HCT116 (cell line): ENCODE measurements around the gene DAGLA. TPM values are rescaled to one million over a fixed set of nuclear protein-coding genes. Genes with fewer than 3 reads are reported as not detected.

ENCODE experiments used
- ATAC-seq: fragments of 200-7000 bp; cut with Tn5 transposase; 2 replicates; pipeline ENCODE4 v1.9.1; 2020; ENCODE audit warnings: mild to moderate bottlenecking, moderate library complexity
- BruUV-seq: library from RNA; stranded (reverse); fragments of 400-500 nt; replicated peaks from 2 replicates; lab custom pipeline; 2021; lab: Mats Ljungman, UMichigan
- CTCF ChIA-PET: fragments of 300-600 bp; sonication (Branson Sonifier 250); formaldehyde crosslinking; loops from one replicate; lab custom pipeline; 2021; ENCODE audit warnings: antibody characterized with exemption; lab: Charles Lee
- POLR2A ChIA-PET: fragments of 300-600, 350-600 bp; sonication (Branson Sonifier 250); formaldehyde crosslinking; loops from one replicate; lab custom pipeline; 2021; ENCODE audit warnings: antibody characterized with exemption; lab: Charles Lee
- RAD21 ChIA-PET, 2 experiments: fragments of 300-600 bp; sonication (Branson Sonifier 250); formaldehyde crosslinking; loops; one replicate each; lab custom pipeline; 2023; ENCODE audit warnings: low total read pairs in 2 of 2; ENCODE audit not compliant: uncharacterized antibody in 2 of 2, unreplicated experiment in 2 of 2, low non-redundant PET in 1 of 2; lab: Charles Lee
- DNase-seq: peaks from one replicate; pipeline ENCODE4 v3.0.0-alpha.2; 2010; ENCODE audit warnings: low read depth, low spot score
- H2AFZ ChIP-seq: fragments of 200-600 bp; shearing (Covaris generic), sonication (generic); 2 replicates; pipeline ENCODE4 v1.6.1; 2017; ENCODE audit warnings: low read depth, mixed run types, mixed read lengths, antibody characterized with exemption, low read length; ENCODE audit not compliant: poor library complexity, severe bottlenecking
- H3K27ac ChIP-seq: 2 replicates; pipeline ENCODE4 v1.5.1; 2012; ENCODE audit warnings: low read depth, low read length
- H3K27me3 ChIP-seq: fragments of 200-600 bp; sonication (generic); 2 replicates; pipeline ENCODE4 v1.6.1; 2016; ENCODE audit warnings: mixed run types, low read length, mixed read lengths; ENCODE audit not compliant: insufficient read depth
- H3K36me3 ChIP-seq, 2 experiments: fragments of 200-500 bp in 1 of 2; fragments of 200-600 bp in 1 of 2; sonication (Bioruptor generic) in 1 of 2; sonication (generic) in 1 of 2; 2 replicates each; pipeline versions ENCODE4 v1.5.1 to v1.6.1; 2014 to 2016; ENCODE audit warnings: low read length in 2 of 2, inconsistent platforms in 1 of 2, mixed read lengths in 1 of 2, mixed run types in 1 of 2; ENCODE audit not compliant: insufficient read depth in 2 of 2, control insufficient read depth in 1 of 2
- H3K4me1 ChIP-seq, 2 experiments: fragments of 200-600 bp in 1 of 2; sonication (generic) in 1 of 2; 2 replicates each; pipeline versions ENCODE4 v1.5.1 to v1.6.1; 2012 to 2017; ENCODE audit warnings: low read length in 2 of 2, inconsistent platforms in 1 of 2, mild to moderate bottlenecking in 1 of 2, mixed read lengths in 1 of 2, mixed run types in 1 of 2, moderate library complexity in 1 of 2; ENCODE audit not compliant: insufficient read depth in 2 of 2, control insufficient read depth in 1 of 2
- H3K4me2 ChIP-seq: fragments of 200-600 bp; sonication (generic); 2 replicates; pipeline ENCODE4 v1.6.1; 2017; ENCODE audit warnings: mixed run types, low read length, mixed read lengths
- H3K4me3 ChIP-seq, 2 experiments: fragments of 200-600 bp in 1 of 2; sonication (generic) in 1 of 2; replicated peaks in 1 of 2; 2 replicates each; pipeline ENCODE4 v1.5.1; 2011 to 2016; ENCODE audit warnings: low read length in 2 of 2, control low read depth in 1 of 2, low read depth in 1 of 2, mild to moderate bottlenecking in 1 of 2, mixed read lengths in 1 of 2, mixed run types in 1 of 2
- H3K79me2 ChIP-seq: fragments of 200-600 bp; sonication (generic); 2 replicates; pipeline ENCODE4 v1.6.1; 2017; ENCODE audit warnings: mild to moderate bottlenecking, mixed run types, low read length, moderate library complexity, mixed read lengths; ENCODE audit not compliant: insufficient read depth
- H3K9ac ChIP-seq: fragments of 200-600 bp; sonication (generic); 2 replicates; pipeline ENCODE4 v1.6.1; 2016; ENCODE audit warnings: low read length, mixed read lengths
- H3K9me2 ChIP-seq: fragments of 200-600 bp; sonication (generic), shearing (Covaris generic); 2 replicates; pipeline ENCODE4 v1.6.1; 2017; ENCODE audit warnings: mixed run types, mild to moderate bottlenecking, moderate library complexity; ENCODE audit not compliant: insufficient read depth
- H3K9me3 ChIP-seq, 2 experiments: fragments of 200-500 bp in 1 of 2; fragments of 200-600 bp in 1 of 2; sonication (Bioruptor generic) in 1 of 2; sonication (generic) in 1 of 2; 2 replicates each; pipeline ENCODE4 v1.6.1; 2014 to 2017; ENCODE audit warnings: low read length in 2 of 2, mixed read lengths in 2 of 2, inconsistent platforms in 1 of 2, low read depth in 1 of 2, mild to moderate bottlenecking in 1 of 2, mixed run types in 1 of 2, moderate library complexity in 1 of 2; ENCODE audit not compliant: control insufficient read depth in 1 of 2, insufficient read depth in 1 of 2
- H4K20me1 ChIP-seq: fragments of 200-600 bp; sonication (generic), shearing (Covaris generic); 2 replicates; pipeline ENCODE4 v1.6.1; 2017; ENCODE audit warnings: mixed run types, mild to moderate bottlenecking, moderate library complexity; ENCODE audit not compliant: insufficient read depth
- CBX3 ChIP-seq: IDR thresholded peaks from 2 replicates; pipeline ENCODE4 v1.6.1; 2012; ENCODE audit warnings: low read depth
- CEBPB ChIP-seq: IDR thresholded peaks from 2 replicates; pipeline ENCODE4 v1.6.1; 2012; ENCODE audit warnings: low read depth
- EZH2phosphoT487 ChIP-seq: fragments of 200-600 bp; IDR thresholded peaks from 2 replicates; pipeline ENCODE4 v1.6.1; 2018; ENCODE audit warnings: antibody characterized with exemption, borderline replicate concordance
- FOSL1 ChIP-seq: IDR thresholded peaks from 2 replicates; pipeline ENCODE4 v1.6.1; 2012; ENCODE audit warnings: low read depth
- JUND ChIP-seq: IDR thresholded peaks from 2 replicates; pipeline ENCODE4 v1.6.1; 2012
- RAD21 ChIP-seq: IDR thresholded peaks from 2 replicates; pipeline ENCODE4 v1.6.1; 2012; ENCODE audit warnings: low read depth, mild to moderate bottlenecking
- SRF ChIP-seq: IDR thresholded peaks from 2 replicates; pipeline ENCODE4 v1.6.1; 2012; ENCODE audit warnings: low read depth
- TCF7L2 ChIP-seq: IDR thresholded peaks from 2 replicates; pipeline ENCODE4 v1.7.0; 2011; ENCODE audit warnings: borderline replicate concordance, inconsistent platforms; ENCODE audit not compliant: insufficient read depth, insufficient read length; ENCODE audit errors: extremely low read depth
- YY1 ChIP-seq: IDR thresholded peaks from 2 replicates; pipeline ENCODE4 v1.6.1; 2011; ENCODE audit warnings: low read length, low read depth, moderate library complexity, mild to moderate bottlenecking; ENCODE audit not compliant: insufficient replicate concordance; ENCODE audit errors: extremely low read depth
- ZFX ChIP-seq: fragments of 450-650 bp; IDR thresholded peaks from 2 replicates; pipeline ENCODE4 v1.6.1; 2017
- ZNF274 ChIP-seq: fragments of 200-500 bp; sonication (Bioruptor generic); IDR thresholded peaks from 2 replicates; pipeline ENCODE4 v1.6.1; 2014; ENCODE audit warnings: mild to moderate bottlenecking, low read depth, low read length, inconsistent platforms
- intact Hi-C: fragments of 100-400 bp; cut with micrococcal nuclease; formaldehyde crosslinking; loops from 2 replicates; pipeline ENCODE4 v1.10.0; 2022
- total RNA-seq: library from RNA; stranded (reverse); gene quantifications from one replicate; pipeline ENCODE4 v1.2.1, GENCODE V29; 2021; ENCODE audit not compliant: unreplicated experiment
- TF ChIP-seq, protein P1 (sequence below), 3 experiments: fragments of 200-600 bp in 1 of 3; sonication (generic) in 1 of 3; IDR thresholded peaks in 2 of 3; conservative IDR thresholded peaks in 1 of 3; 2 replicates each; pipeline ENCODE4 v1.5.1; 2012 to 2017; ENCODE audit warnings: low read depth in 2 of 3, low read length in 2 of 3, antibody characterized with exemption in 1 of 3, borderline replicate concordance in 1 of 3, control low read depth in 1 of 3, mild to moderate bottlenecking in 1 of 3, mixed read lengths in 1 of 3, mixed run types in 1 of 3, moderate library complexity in 1 of 3; ENCODE audit not compliant: insufficient read depth in 1 of 3

Gene DAGLA
- total RNA-seq, 1 experiment from 2014 or later: 2.7 TPM

DNA sequence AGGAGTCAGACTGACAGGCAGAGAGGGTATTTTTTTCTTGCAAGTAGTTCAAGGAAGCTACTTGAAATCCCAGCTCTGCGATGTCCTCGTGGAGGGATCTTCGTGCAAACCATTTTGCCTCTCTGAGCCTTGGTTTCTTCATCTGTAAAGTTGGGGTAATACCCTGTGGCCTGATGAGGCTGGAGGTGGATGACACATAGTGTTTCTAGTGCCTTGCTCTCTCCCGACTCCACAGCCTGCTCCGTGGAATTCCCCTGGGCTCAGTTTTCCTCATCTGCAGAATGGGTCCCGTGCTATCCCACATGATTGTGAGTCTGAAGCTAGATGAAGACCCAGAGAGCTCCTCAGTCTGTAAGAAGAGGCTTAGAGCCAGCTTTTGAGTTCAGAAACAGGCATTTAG lies 32.7 kb downstream of the DAGLA start:
- Histone ChIP-seq H4K20me1 (no peaks in the 10 kb centered on the region), H3K4me1 (peaks cover 0 to 2% of the 10 kb centered on the region in 2 experiments; a peak in 1 of 4 replicates), H3K9me3 (no peaks in the 10 kb centered on the region), H3K9me2 (no peaks in the 10 kb centered on the region), H3K36me3 (no peaks in the 10 kb centered on the region), H3K79me2 (no peaks in the 10 kb centered on the region), H2AFZ (no peak overlapping the region), H3K9ac (no peak overlapping the region), H3K4me2 (no peak overlapping the region), H3K4me3 (no peak overlapping the region), H3K27ac (no peak overlapping the region), H3K27me3 (no peaks in the 10 kb centered on the region)
- CTCF ChIA-PET: interaction anchor here (0.7 kb wide), 1 partner anchor 20 kb away, joined by 3 read pairs; no protein-coding TSS in a partner anchor
- RAD21 ChIA-PET: no interaction called here
- intact Hi-C loops: no loop called here
- BruUV-seq: no TSS peak
- POLR2A ChIA-PET: no interaction called here
- TF ChIP-seq RAD21: no peak
- no peak for TF ChIP-seq YY1
- TF ChIP-seq EZH2phosphoT487: no peak
- no peak for TF ChIP-seq FOSL1
- TF ChIP-seq CBX3: no peak
- TF ChIP-seq CEBPB: no peak
- TF ChIP-seq ZFX: no peak
- TF ChIP-seq ZNF274: no peak
- TF ChIP-seq, protein P1, sequence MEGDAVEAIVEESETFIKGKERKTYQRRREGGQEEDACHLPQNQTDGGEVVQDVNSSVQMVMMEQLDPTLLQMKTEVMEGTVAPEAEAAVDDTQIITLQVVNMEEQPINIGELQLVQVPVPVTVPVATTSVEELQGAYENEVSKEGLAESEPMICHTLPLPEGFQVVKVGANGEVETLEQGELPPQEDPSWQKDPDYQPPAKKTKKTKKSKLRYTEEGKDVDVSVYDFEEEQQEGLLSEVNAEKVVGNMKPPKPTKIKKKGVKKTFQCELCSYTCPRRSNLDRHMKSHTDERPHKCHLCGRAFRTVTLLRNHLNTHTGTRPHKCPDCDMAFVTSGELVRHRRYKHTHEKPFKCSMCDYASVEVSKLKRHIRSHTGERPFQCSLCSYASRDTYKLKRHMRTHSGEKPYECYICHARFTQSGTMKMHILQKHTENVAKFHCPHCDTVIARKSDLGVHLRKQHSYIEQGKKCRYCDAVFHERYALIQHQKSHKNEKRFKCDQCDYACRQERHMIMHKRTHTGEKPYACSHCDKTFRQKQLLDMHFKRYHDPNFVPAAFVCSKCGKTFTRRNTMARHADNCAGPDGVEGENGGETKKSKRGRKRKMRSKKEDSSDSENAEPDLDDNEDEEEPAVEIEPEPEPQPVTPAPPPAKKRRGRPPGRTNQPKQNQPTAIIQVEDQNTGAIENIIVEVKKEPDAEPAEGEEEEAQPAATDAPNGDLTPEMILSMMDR (IDR thresholded peaks at IDR 0.05 in 2 of 3, conservative IDR thresholded peaks at IDR 0.05 in 1 of 3; ENCODE audit: borderline replicate concordance in 1 of 3, insufficient read depth in 1 of 3, low read depth in 2 of 3, low read length in 2 of 3): no peak
- no peak for TF ChIP-seq TCF7L2
- no peak for TF ChIP-seq JUND
- no peak for TF ChIP-seq SRF
- DNase-seq (no peak), ATAC-seq (no peak)
